HG03196 (cell line): ENCODE results near the gene ATRN.

ENCODE experiments used
- ATAC-seq: cut with Tn5 transposase; IDR thresholded peaks from one replicate; pipeline ENCODE4 v1.9.1; 2021; ENCODE audit not compliant: unreplicated experiment

ATRN gene

GRCh38 chr20:3616250-3616649, 145.4 kb downstream of the ATRN start:
- ATAC-seq: no peak

GRCh38 chr20:3621111-3621510, 150.3 kb downstream of the ATRN start:
- ATAC-seq: no peak

GRCh38 chr20:3622406-3622805, 151.6 kb downstream of the ATRN start:
- ATAC-seq: no peak

- no peak for ATAC-seq
These were observed 156.7 kb downstream of the ATRN start for GRCh38 chr20:3627476-3627875.

- ATAC-seq: no peak
These were observed 157.9 kb downstream of the ATRN start for GRCh38 chr20:3628502-3629314.

GRCh38 chr20:3629893-3630292, 159.1 kb downstream of the ATRN start:
- ATAC-seq: no peak

GRCh38 chr20:3630429-3630828, 159.6 kb downstream of the ATRN start:
- ATAC-seq: no peak

- ATAC-seq: no peak
These were observed 160.7 kb downstream of the ATRN start for GRCh38 chr20:3631534-3631933.

GRCh38 chr20:3632311-3633004, 161.6 kb downstream of the ATRN start:
- ATAC-seq: no peak

- ATAC-seq: no peak
These were observed 163.2 kb downstream of the ATRN start for GRCh38 chr20:3633913-3634478.

- ATAC-seq: no peak
These were observed 164.5 kb downstream of the ATRN start for GRCh38 chr20:3635346-3635745.

GRCh38 chr20:3640259-3640658, 169.4 kb downstream of the ATRN start:
- no peak for ATAC-seq

GRCh38 chr20:3645309-3646066, 174.7 kb downstream of the ATRN start:
- no peak for ATAC-seq

GRCh38 chr20:3646067-3646440, 175.2 kb downstream of the ATRN start:
- no peak for ATAC-seq

GRCh38 chr20:3646651-3647050, 175.8 kb downstream of the ATRN start:
- ATAC-seq: no peak

- ATAC-seq: no peak
These were observed 176.7 kb downstream of the ATRN start for GRCh38 chr20:3647473-3647872.

- ATAC-seq: no peak
These were observed 178.1 kb downstream of the ATRN start for GRCh38 chr20:3648951-3649350.

GRCh38 chr20:3651204-3651962, 180.6 kb downstream of the ATRN start:
- ATAC-seq: no peak

- no peak for ATAC-seq
These were observed 181.4 kb downstream of the ATRN start for GRCh38 chr20:3652221-3652620.

- ATAC-seq: no peak
These were observed 182.1 kb downstream of the ATRN start for GRCh38 chr20:3652676-3653596.
